NB4 (cell line): Measurements from ENCODE around the gene FBXL13.

ENCODE experiments used
- CTCF ChIP-seq: IDR thresholded peaks from one replicate; pipeline ENCODE4 v1.5.1; 2012; ENCODE audit warnings: low read depth, low read length
- POLR2A ChIP-seq: IDR thresholded peaks from 2 replicates; pipeline ENCODE4 v1.6.1; 2011; ENCODE audit warnings: mild to moderate bottlenecking; ENCODE audit not compliant: insufficient read length; ENCODE audit errors: extremely low read depth

GRCh38 chr7:102814025-102814471, 260.5 kb downstream of the FBXL13 start:
- TF ChIP-seq CTCF (no peak), POLR2A (no peak)
